Neutrophil (primary cell): ENCODE data around the gene DDX51.

Source experiments
- H3K27ac ChIP-seq: fragments of 200-600 bp; sonication (generic); 2 replicates; pipeline ENCODE4 v1.5.1; 2016; ENCODE audit warnings: mild to moderate bottlenecking, moderate library complexity
- H3K27me3 ChIP-seq: fragments of 200-600 bp; sonication (generic); 2 replicates; pipeline ENCODE4 v1.6.0; 2016; ENCODE audit warnings: mild to moderate bottlenecking
- H3K36me3 ChIP-seq: fragments of 200-600 bp; sonication (generic); 2 replicates; pipeline ENCODE4 v1.5.1; 2017
- H3K4me1 ChIP-seq, 2 experiments: fragments of 200-600 bp in 1 of 2; sonication (generic) in 1 of 2; 1 replicate in 1 of 2; 2 replicates in 1 of 2; pipeline versions ENCODE4 v1.5.1 to v1.6.1; 2013 to 2016; ENCODE audit warnings: low read depth in 1 of 2, low read length in 1 of 2, mild to moderate bottlenecking in 1 of 2, moderate library complexity in 1 of 2; ENCODE audit not compliant: control insufficient read depth in 1 of 2, insufficient read depth in 1 of 2
- H3K4me3 ChIP-seq, 2 experiments: fragments of 200-600 bp in 1 of 2; sonication (generic) in 1 of 2; 1 replicate in 1 of 2; 2 replicates in 1 of 2; pipeline ENCODE4 v1.5.1; 2013 to 2016; ENCODE audit warnings: low read depth in 1 of 2, low read length in 1 of 2, mild to moderate bottlenecking in 1 of 2, moderate library complexity in 1 of 2
- H3K9me3 ChIP-seq: fragments of 200-600 bp; sonication (generic); 2 replicates; pipeline ENCODE4 v1.5.1; 2016
- TF ChIP-seq, protein P1 (sequence below): fragments of 200-600 bp; sonication (generic); IDR thresholded peaks from 2 replicates; pipeline ENCODE4 v1.5.1; 2016; ENCODE audit warnings: antibody characterized with exemption

DDX51 gene

DNA sequence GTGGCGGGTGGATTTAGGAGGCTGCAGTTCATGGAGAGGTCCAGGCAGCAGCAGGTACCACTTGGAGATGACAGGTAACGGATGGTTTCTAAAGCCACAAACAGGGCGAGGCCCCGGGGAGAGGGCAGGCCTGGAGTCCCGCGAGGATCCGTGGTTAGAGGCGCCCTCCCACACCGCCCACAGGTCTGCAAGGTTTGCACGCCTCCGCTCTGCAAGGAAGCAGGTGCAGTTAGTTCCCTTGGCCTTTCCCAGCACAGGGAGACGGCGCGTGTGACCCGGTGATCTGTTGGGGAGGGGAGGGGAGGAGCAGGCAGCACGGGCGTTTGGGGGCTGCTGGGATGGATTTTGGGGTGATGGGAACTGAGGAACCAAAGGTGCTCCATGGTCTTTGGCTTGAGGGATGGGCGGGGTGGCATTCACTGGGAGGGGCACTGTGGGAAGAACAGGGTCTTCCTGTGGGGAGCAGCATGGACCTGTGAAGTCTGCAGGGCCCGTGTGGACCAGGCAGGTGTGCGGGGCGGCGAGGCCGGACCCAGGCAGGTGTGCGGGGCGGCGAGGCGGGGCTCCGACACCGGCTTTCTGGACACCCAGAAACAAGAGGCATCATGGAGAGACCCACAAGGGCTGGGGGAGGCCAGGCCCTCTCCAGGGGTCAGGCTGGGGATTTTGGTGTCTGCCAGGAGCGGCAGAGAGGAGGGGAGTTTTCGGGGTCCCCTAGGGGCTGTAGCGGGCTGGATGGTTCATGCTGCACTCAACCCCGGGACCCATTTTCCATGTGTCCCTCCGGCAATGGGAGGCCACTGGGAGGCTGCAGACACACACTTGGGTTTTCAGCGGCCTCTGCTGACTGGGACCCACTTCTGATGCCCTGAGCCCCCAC is 29.3 kb upstream of the DDX51 start:
- peaks cover 0 to 6% of the 10 kb centered on the region in 2 experiments for H3K4me1 ChIP-seq
- H3K4me3 ChIP-seq: no peak overlapping the region
- no peaks in the 10 kb centered on the region for H3K36me3 ChIP-seq
- no peaks in the 10 kb centered on the region for H3K9me3 ChIP-seq
- H3K27me3 ChIP-seq: peaks cover 68% of the 10 kb centered on the region
- no peak overlapping the region for H3K27ac ChIP-seq
- TF ChIP-seq, protein P1, sequence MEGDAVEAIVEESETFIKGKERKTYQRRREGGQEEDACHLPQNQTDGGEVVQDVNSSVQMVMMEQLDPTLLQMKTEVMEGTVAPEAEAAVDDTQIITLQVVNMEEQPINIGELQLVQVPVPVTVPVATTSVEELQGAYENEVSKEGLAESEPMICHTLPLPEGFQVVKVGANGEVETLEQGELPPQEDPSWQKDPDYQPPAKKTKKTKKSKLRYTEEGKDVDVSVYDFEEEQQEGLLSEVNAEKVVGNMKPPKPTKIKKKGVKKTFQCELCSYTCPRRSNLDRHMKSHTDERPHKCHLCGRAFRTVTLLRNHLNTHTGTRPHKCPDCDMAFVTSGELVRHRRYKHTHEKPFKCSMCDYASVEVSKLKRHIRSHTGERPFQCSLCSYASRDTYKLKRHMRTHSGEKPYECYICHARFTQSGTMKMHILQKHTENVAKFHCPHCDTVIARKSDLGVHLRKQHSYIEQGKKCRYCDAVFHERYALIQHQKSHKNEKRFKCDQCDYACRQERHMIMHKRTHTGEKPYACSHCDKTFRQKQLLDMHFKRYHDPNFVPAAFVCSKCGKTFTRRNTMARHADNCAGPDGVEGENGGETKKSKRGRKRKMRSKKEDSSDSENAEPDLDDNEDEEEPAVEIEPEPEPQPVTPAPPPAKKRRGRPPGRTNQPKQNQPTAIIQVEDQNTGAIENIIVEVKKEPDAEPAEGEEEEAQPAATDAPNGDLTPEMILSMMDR: no peak

DNA sequence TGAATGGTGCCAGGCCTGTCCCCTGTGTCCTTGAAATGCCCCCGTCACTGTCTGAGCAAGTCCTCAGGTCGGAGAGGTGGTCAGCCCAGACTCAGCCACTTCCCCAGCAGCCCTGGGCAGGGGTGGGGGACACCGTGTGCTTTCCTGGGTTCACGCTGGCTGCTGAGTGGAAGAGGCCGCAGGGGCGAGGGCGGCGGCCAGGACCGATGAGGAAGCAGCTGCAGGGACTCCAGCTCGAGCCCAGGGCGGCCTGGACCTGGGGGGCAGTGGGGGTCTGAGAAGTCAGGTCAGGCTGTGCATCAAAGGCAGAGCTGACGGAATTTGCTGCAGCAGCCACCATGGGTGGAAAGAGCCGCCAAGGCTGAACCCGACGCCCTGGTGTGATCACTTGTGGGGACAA is 28.5 kb upstream of the DDX51 start:
- H3K27me3 ChIP-seq: peaks cover 67% of the 10 kb centered on the region

DNA sequence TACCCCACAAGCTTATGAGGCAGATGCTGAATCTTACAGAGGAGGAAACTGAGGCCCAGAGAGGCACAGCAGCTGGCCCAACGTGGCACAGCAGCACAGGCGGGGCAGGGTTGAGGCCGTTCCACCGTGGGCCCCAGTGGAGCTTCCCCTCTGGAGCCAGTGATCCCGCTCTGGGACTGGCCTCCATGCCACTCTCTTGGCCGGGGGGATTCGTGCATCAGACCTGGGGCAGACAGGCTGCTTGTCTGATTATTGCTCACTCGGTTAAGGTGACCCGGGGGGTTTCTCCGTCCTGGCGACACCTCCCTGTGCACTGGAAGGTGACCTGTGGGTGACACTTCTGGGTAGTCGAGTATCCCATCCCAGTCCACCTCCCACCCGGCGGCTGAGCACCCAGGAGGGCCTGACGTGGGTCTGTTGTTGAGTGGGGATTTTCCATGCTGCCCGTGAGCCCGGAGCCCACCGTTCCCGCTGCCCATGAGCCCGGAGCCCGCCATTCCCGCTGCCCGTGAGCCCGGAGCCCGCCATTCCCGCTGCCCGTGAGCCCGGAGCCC is 27.9 kb upstream of the DDX51 start:
- TF ChIP-seq, protein P1: no peak
- Histone ChIP-seq H3K9me3 (no peaks in the 10 kb centered on the region), H3K27me3 (peaks cover 72% of the 10 kb centered on the region), H3K4me1 (no peaks in the 10 kb centered on the region), H3K27ac (no peak overlapping the region), H3K36me3 (no peaks in the 10 kb centered on the region), H3K4me3 (no peak overlapping the region)

More for the DNA sequence above, 28.5 kb upstream of the DDX51 start:
- no peaks in the 10 kb centered on the region for H3K36me3 ChIP-seq
- TF ChIP-seq, protein P1: no peak
- H3K27ac ChIP-seq: no peak overlapping the region
- H3K4me1 ChIP-seq: no peaks in the 10 kb centered on the region
- H3K4me3 ChIP-seq: no peak overlapping the region
- H3K9me3 ChIP-seq: no peaks in the 10 kb centered on the region

DNA sequence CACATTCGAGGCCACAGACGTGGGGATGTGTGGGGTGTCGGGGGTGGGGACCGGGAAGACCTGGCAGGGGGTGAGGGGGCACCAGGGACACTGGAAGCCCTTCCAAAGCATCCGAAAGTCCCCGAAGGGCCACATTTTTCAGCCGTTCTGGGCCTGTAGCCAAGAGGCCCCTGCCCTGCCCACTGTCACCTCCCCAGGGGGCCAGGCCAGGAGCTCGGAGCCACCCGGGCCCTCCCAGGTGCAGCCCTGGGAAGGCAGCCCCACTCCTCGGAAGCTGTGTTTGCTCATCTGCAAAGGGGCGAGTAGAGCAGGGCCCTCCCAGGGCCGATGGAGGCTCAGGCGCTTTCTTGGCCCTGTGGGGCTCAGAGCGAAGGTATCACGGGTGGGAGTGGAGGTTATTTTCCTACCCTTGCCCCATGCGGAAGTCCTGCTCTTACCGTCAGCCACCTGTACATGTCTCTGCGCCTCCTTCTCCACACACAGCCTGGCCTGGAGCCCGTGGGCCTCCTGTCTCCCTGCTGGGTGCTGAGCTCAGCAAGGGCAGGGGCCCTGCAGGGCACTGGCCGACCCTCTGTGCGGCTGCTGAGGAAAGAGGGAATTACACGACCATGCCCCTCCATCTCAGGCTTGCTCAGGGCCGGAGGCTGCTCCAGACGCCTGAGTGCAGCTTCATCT is 27.3 kb upstream of the DDX51 start:
- H3K4me3 ChIP-seq: no peak overlapping the region
- H3K4me1 ChIP-seq: no peaks in the 10 kb centered on the region
- no peaks in the 10 kb centered on the region for H3K9me3 ChIP-seq
- no peak overlapping the region for H3K27ac ChIP-seq
- peaks cover 72% of the 10 kb centered on the region for H3K27me3 ChIP-seq
- TF ChIP-seq, protein P1: no peak
- no peaks in the 10 kb centered on the region for H3K36me3 ChIP-seq

DNA sequence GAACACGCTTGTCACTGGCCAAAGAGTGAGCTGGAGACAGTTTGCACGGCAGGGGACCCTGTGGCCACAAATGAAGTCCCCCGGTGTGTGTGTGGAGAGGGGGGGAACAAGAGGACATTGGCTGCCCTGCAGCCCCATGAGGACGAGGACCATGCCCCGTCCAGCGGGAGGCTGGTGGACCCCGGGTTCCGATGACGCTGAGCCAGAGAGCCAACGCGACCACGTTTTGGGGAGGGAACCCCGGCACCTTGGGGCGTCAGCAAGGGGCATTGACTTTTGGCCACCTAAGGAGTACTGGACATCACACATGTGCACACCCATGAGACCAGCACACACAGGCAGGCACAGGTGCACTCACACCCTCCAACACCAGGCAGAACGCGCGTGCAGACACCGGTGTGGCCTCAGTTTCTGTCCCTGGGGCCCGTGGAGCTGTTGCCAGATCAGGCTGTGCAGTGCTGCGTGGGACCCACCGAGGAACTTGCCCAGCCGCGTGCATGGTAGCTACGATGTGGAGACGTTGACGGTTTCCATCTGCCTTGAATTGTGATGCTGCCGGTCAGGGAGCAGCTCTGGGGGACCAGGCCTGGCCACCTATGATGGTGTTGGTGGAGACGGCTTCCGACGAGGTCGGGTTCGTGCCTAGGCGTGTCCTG is 26.6 kb upstream of the DDX51 start:
- TF ChIP-seq, protein P1: no peak
- H3K4me1 ChIP-seq: no peaks in the 10 kb centered on the region
- no peaks in the 10 kb centered on the region for H3K36me3 ChIP-seq
- no peak overlapping the region for H3K27ac ChIP-seq
- H3K9me3 ChIP-seq: no peaks in the 10 kb centered on the region
- H3K27me3 ChIP-seq: peaks cover 72% of the 10 kb centered on the region
- no peak overlapping the region for H3K4me3 ChIP-seq
